T-cell (primary cell): Measurements from ENCODE around the gene ARHGAP15. TPM values are rescaled to one million over a fixed set of nuclear protein-coding genes. Genes with fewer than 3 reads are reported as not detected.
A peak's percentile ranks its signal among the peaks of the same experiment; 100 is the strongest.

Source experiments
- ATAC-seq, 4 experiments: fragments of 200-7000 bp in 3 of 4; fragments of 150-1000 bp in 1 of 4; cut with Tn5 transposase; replicated peaks in 1 of 4; 1 replicate in 3 of 4; 2 replicates in 1 of 4; pipeline ENCODE4 v1.10.0; 2021; ENCODE audit warnings: moderate library complexity in 3 of 4, mild to moderate bottlenecking in 2 of 4, moderate number of reproducible peaks in 1 of 4
- CTCF ChIA-PET, 2 donors: fragments of 300-600 bp; sonication (Branson Sonifier 250); formaldehyde crosslinking; loops; one replicate each; lab custom pipeline; 2022; ENCODE audit warnings: antibody characterized with exemption in 2 of 2; lab: Charles Lee
- POLR2A ChIA-PET, 2 donors: fragments of 300-600 bp; sonication (Branson Sonifier 250); formaldehyde crosslinking; loops; one replicate each; lab custom pipeline; 2022; ENCODE audit warnings: antibody characterized with exemption in 2 of 2; lab: Charles Lee
- DNase-seq, 35 experiments: peaks; one replicate each; pipeline versions ENCODE4 v3.0.0 to v3.0.0-alpha.2; 2013 to 2023
- H3K27ac ChIP-seq: one replicate; pipeline ENCODE4 v1.5.1; 2013; ENCODE audit warnings: low read length
- H3K27me3 ChIP-seq, 2 experiments: replicated peaks in 1 of 2; 1 replicate in 1 of 2; 2 replicates in 1 of 2; pipeline versions ENCODE4 v1.6.1 to v1.7.0; 2013; ENCODE audit warnings: low read length in 1 of 2, mixed read lengths in 1 of 2; ENCODE audit not compliant: control insufficient read depth in 2 of 2, insufficient read depth in 2 of 2; ENCODE audit errors: extremely low read depth in 1 of 2
- H3K36me3 ChIP-seq, 2 donors: 1 replicate in 1 of 2; 2 replicates in 1 of 2; pipeline versions ENCODE4 v1.6.1 to v1.7.0; 2013; ENCODE audit warnings: low read length in 1 of 2; ENCODE audit not compliant: control insufficient read depth in 2 of 2, insufficient read depth in 1 of 2; ENCODE audit errors: extremely low read depth in 1 of 2
- H3K4me1 ChIP-seq, 2 experiments: 1 replicate in 1 of 2; 2 replicates in 1 of 2; pipeline versions ENCODE4 v1.6.1 to v1.7.0; 2013; ENCODE audit warnings: low read length in 2 of 2, mixed read lengths in 1 of 2; ENCODE audit not compliant: insufficient read depth in 2 of 2, control insufficient read depth in 1 of 2; ENCODE audit errors: extremely low read depth in 1 of 2
- H3K4me3 ChIP-seq, 2 donors: 1 replicate in 1 of 2; 2 replicates in 1 of 2; pipeline versions ENCODE4 v1.5.1 to v1.7.0; 2013; ENCODE audit warnings: mild to moderate bottlenecking in 2 of 2, low read length in 1 of 2, moderate library complexity in 1 of 2; ENCODE audit not compliant: control insufficient read depth in 1 of 2; ENCODE audit errors: extremely low read depth in 1 of 2
- H3K9me3 ChIP-seq: 2 replicates; pipeline ENCODE4 v1.7.0; 2013
- H3K27ac Mint-ChIP-seq, 2 donors: one replicate each; pipeline ENCODE4 v1.8.0; 2020 to 2021; ENCODE audit warnings: mild to moderate bottlenecking in 2 of 2, mixed read lengths in 2 of 2
- H3K27me3 Mint-ChIP-seq, 2 donors: one replicate each; pipeline ENCODE4 v1.8.0; 2021 to 2022; ENCODE audit warnings: mixed read lengths in 2 of 2
- H3K36me3 Mint-ChIP-seq: one replicate; pipeline ENCODE4 v1.8.0; 2021; ENCODE audit warnings: mixed read lengths
- H3K4me1 Mint-ChIP-seq, 3 donors: one replicate each; pipeline ENCODE4 v1.8.0; 2020 to 2022; ENCODE audit warnings: mixed read lengths in 3 of 3, mild to moderate bottlenecking in 1 of 3
- H3K4me3 Mint-ChIP-seq, 3 donors: one replicate each; pipeline ENCODE4 v1.8.0; 2020 to 2022; ENCODE audit warnings: mild to moderate bottlenecking in 3 of 3, mixed read lengths in 3 of 3, moderate library complexity in 3 of 3
- H3K9me3 Mint-ChIP-seq, 3 donors: one replicate each; pipeline ENCODE4 v1.8.0; 2020 to 2022; ENCODE audit warnings: mixed read lengths in 3 of 3
- WGBS: methylation state at CpG from one replicate; pipeline ENCODE4 v1.1.5; 2013; ENCODE audit warnings: missing lambda C conversion rate; ENCODE audit not compliant: insufficient coverage; 5-methylcytosine and 5-hydroxymethylcytosine counted together
- total RNA-seq, 35 experiments: library from RNA in 6 of 35; stranded (reverse) in 6 of 35; fragments of 120-200 nt in 1 of 35; gene quantifications; one replicate each; pipeline versions ENCODE4 v1.2.1 to v1.2.4 and lab custom pipeline; 2013 to 2026

ARHGAP15 gene
- total RNA-seq, 5 donors from 2014 or later (not counting 1 experiment from before 2014, with no cell fraction given) = 154 to 271 (median 188) TPM

DNA sequence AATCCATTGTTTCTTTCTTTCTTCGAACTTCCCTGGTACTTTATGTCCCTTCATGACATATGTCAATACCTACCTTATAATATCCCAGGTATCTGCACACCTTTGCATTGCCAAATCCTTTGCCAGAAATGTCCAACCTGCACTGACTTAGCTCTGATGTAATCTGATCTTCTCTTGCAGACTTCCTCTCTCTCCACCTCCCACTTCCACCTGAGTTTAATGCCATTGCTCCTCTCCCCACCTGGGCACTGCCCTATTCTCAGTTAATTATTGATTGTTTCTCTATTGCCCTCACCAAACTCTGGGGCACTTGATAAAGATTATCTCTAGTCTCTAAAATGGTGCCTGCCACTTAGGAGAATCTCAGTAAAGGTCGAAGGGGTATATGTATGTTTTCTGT, 23.0 kb downstream of the ARHGAP15 start:
- peaks cover 35 to 54% of the 10 kb centered on the region in 2 experiments for H3K4me1 ChIP-seq
- peaks cover 22% of the 10 kb centered on the region for H3K36me3 Mint-ChIP-seq
- DNase-seq = no peak
- peaks cover 88 to 92% (median 88%) of the 10 kb centered on the region in 3 donors for H3K4me1 Mint-ChIP-seq
- H3K4me3 Mint-ChIP-seq = peak overlapping the region; percentile 13 to 60 (median 28)
- peak in 3 of 4 experiments; percentile 28 to 36 (median 30) for ATAC-seq
- peaks cover 0 to 15% of the 10 kb centered on the region in 2 donors for H3K36me3 ChIP-seq
- H3K27ac ChIP-seq = peak overlapping the region; percentile 43
- CTCF ChIA-PET = no interaction called here
- POLR2A ChIA-PET = interaction anchor here (0.6 to 0.7 kb wide), 2 partner anchors 22 to 257 kb away, joined by 3 read pairs; no protein-coding TSS in a partner anchor
- H3K27me3 ChIP-seq = no peaks in the 10 kb centered on the region
- 100% methylated on average over 1 of the region's 2 CpGs for WGBS
- no peaks in the 10 kb centered on the region for H3K9me3 Mint-ChIP-seq
- H3K27me3 Mint-ChIP-seq = no peaks in the 10 kb centered on the region
- H3K9me3 ChIP-seq = no peaks in the 10 kb centered on the region
- peak overlapping the region; percentile 87 to 95 for H3K27ac Mint-ChIP-seq
- H3K4me3 ChIP-seq = no peak overlapping the region

- POLR2A ChIA-PET = interaction anchor here in 1 of 2 donors (0.7 kb wide), 1 partner anchor 256 kb away, joined by 3 read pairs; no protein-coding TSS in a partner anchor
- H3K4me1 ChIP-seq = peaks cover 35 to 52% of the 10 kb centered on the region in 2 experiments
- H3K27ac Mint-ChIP-seq = peak overlapping the region; percentile 87 to 95
- peak overlapping the region; percentile 1 to 60 (median 28) for H3K4me3 Mint-ChIP-seq
- H3K4me1 Mint-ChIP-seq = peaks cover 88 to 92% (median 88%) of the 10 kb centered on the region in 3 donors
- no peaks in the 10 kb centered on the region for H3K9me3 Mint-ChIP-seq
- ATAC-seq (peak; percentile 61 to 74 (median 63)), DNase-seq (peak in 1 of 35 experiments; percentile 35)
- no peaks in the 10 kb centered on the region for H3K27me3 Mint-ChIP-seq
- WGBS = 38% methylated on average over 1 of the region's 3 CpGs
- no peaks in the 10 kb centered on the region for H3K27me3 ChIP-seq
- CTCF ChIA-PET = no interaction called here
- H3K36me3 ChIP-seq = peaks cover 0 to 19% of the 10 kb centered on the region in 2 donors
- H3K36me3 Mint-ChIP-seq = peaks cover 24% of the 10 kb centered on the region
- peak overlapping the region; percentile 43 for H3K27ac ChIP-seq
- no peak overlapping the region for H3K4me3 ChIP-seq
- H3K9me3 ChIP-seq = no peaks in the 10 kb centered on the region
These were observed 23.4 kb downstream of the ARHGAP15 start for GRCh38 chr2:143152637-143153036.

GRCh38 chr2:143155661-143156060, 26.4 kb downstream of the ARHGAP15 start:
- Mint-ChIP-seq H3K27ac (peak overlapping the region; percentile 51 to 80), H3K27me3 (no peaks in the 10 kb centered on the region), H3K36me3 (peaks cover 22% of the 10 kb centered on the region), H3K9me3 (no peaks in the 10 kb centered on the region), H3K4me3 (peak overlapping the region in 1 of 3 donors; percentile 13), H3K4me1 (peaks cover 86 to 91% (median 86%) of the 10 kb centered on the region in 3 donors)
- CTCF ChIA-PET = interaction anchor here (0.6 to 8.8 kb wide), 11 partner anchors 25 to 111 kb away, joined by 3 to 99 read pairs (median 4); no protein-coding TSS in a partner anchor
- H3K4me3 ChIP-seq = no peak overlapping the region
- H3K4me1 ChIP-seq = peaks cover 25 to 47% of the 10 kb centered on the region in 2 experiments
- no peak for ATAC-seq
- H3K27me3 ChIP-seq = no peaks in the 10 kb centered on the region
- POLR2A ChIA-PET = interaction anchor here (0.6 to 1.2 kb wide), 7 partner anchors 18 to 177 kb away, joined by 3 to 10 read pairs (median 4); partner anchors contain the start of gene ARHGAP15 (in 1 of the 2)
- H3K9me3 ChIP-seq = no peaks in the 10 kb centered on the region
- no peak for DNase-seq
- H3K27ac ChIP-seq = no peak overlapping the region
- H3K36me3 ChIP-seq = peaks cover 0 to 22% of the 10 kb centered on the region in 2 donors

GRCh38 chr2:143157001-143157400, 27.8 kb downstream of the ARHGAP15 start:
- WGBS = no CpG with 5 or more reads among the region's 1 CpG
- H3K27ac ChIP-seq = peak overlapping the region; percentile 17
- ATAC-seq (no peak), DNase-seq (no peak)
- peaks cover 86 to 91% (median 86%) of the 10 kb centered on the region in 3 donors for H3K4me1 Mint-ChIP-seq
- no peaks in the 10 kb centered on the region for H3K27me3 Mint-ChIP-seq
- POLR2A ChIA-PET = interaction anchor here in 1 of 2 donors (1.0 kb wide), 1 partner anchor 8 kb away, joined by 3 read pairs; no protein-coding TSS in a partner anchor
- H3K4me3 Mint-ChIP-seq = peak overlapping the region in 1 of 3 donors; percentile 26
- H3K9me3 ChIP-seq = no peaks in the 10 kb centered on the region
- peak overlapping the region; percentile 80 to 84 for H3K27ac Mint-ChIP-seq
- H3K4me1 ChIP-seq = peaks cover 18 to 40% of the 10 kb centered on the region in 2 experiments
- H3K36me3 ChIP-seq = peaks cover 0 to 31% of the 10 kb centered on the region in 2 donors
- CTCF ChIA-PET = interaction anchor here (0.6 to 8.8 kb wide), 11 partner anchors 26 to 733 kb away, joined by 3 to 99 read pairs (median 3); partner anchors contain the start of gene ARHGAP15 (in 1 of the 2)
- no peak overlapping the region for H3K4me3 ChIP-seq
- H3K9me3 Mint-ChIP-seq = no peaks in the 10 kb centered on the region
- peaks cover 29% of the 10 kb centered on the region for H3K36me3 Mint-ChIP-seq
- H3K27me3 ChIP-seq = no peaks in the 10 kb centered on the region

GRCh38 chr2:143157418-143157817, 28.2 kb downstream of the ARHGAP15 start:
- H3K4me3 ChIP-seq = no peak overlapping the region
- H3K9me3 ChIP-seq = no peaks in the 10 kb centered on the region
- H3K27ac ChIP-seq = peak overlapping the region; percentile 17
- peaks cover 0 to 33% of the 10 kb centered on the region in 2 donors for H3K36me3 ChIP-seq
- Mint-ChIP-seq H3K9me3 (no peaks in the 10 kb centered on the region), H3K4me1 (peaks cover 86 to 91% (median 86%) of the 10 kb centered on the region in 3 donors), H3K4me3 (peak overlapping the region in 1 of 3 donors; percentile 26), H3K27me3 (no peaks in the 10 kb centered on the region), H3K36me3 (peaks cover 29% of the 10 kb centered on the region), H3K27ac (peak overlapping the region; percentile 80 to 84)
- ChIA-PET CTCF (interaction anchor here (0.6 to 8.8 kb wide), 10 partner anchors 26 to 733 kb away, joined by 3 to 99 read pairs (median 3); partner anchors contain the start of gene ARHGAP15 (in 1 of the 2)), POLR2A (interaction anchor here in 1 of 2 donors (1.0 kb wide), 1 partner anchor 8 kb away, joined by 3 read pairs; no protein-coding TSS in a partner anchor)
- DNase-seq = no peak
- H3K4me1 ChIP-seq = peaks cover 16 to 36% of the 10 kb centered on the region in 2 experiments
- no peak for ATAC-seq
- no CpG with 5 or more reads among the region's 3 CpGs for WGBS
- no peaks in the 10 kb centered on the region for H3K27me3 ChIP-seq

DNA sequence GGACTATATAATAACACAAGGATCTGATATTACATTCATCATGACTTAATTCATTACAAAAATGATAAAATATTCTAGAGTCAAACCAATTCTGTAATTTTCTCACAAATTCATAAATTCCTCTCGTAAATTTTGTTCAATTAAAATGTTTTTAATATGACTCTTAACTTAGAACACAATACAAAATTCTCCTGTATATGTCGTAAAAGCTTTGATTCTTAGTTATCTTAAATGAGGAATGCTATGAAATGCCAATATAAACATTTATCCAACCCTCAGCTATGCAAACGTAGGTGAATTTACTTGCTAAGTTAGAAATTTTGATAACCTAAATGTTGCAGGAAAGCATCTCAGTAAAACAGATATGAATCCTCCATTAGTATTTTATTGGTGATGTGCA, 28.9 kb downstream of the ARHGAP15 start:
- Histone ChIP-seq H3K36me3 (peaks cover 0 to 33% of the 10 kb centered on the region in 2 donors), H3K4me3 (no peak overlapping the region), H3K9me3 (no peaks in the 10 kb centered on the region), H3K4me1 (peaks cover 13 to 31% of the 10 kb centered on the region in 2 experiments), H3K27me3 (no peaks in the 10 kb centered on the region), H3K27ac (no peak overlapping the region)
- no CpG with 5 or more reads among the region's 3 CpGs for WGBS
- CTCF ChIA-PET = interaction anchor here (0.7 to 8.8 kb wide), 9 partner anchors 8 to 123 kb away, joined by 3 to 99 read pairs (median 3); no protein-coding TSS in a partner anchor
- Mint-ChIP-seq H3K9me3 (no peaks in the 10 kb centered on the region), H3K4me3 (peak overlapping the region in 1 of 3 donors; percentile 38), H3K27ac (peak overlapping the region; percentile 83 to 93), H3K4me1 (peaks cover 87 to 90% (median 87%) of the 10 kb centered on the region in 3 donors), H3K36me3 (peaks cover 29% of the 10 kb centered on the region), H3K27me3 (no peaks in the 10 kb centered on the region)
- POLR2A ChIA-PET = interaction anchor here in 1 of 2 donors (0.6 kb wide), 2 partner anchors 10 to 31 kb away, joined by 3 to 8 read pairs; no protein-coding TSS in a partner anchor
- ATAC-seq (no peak), DNase-seq (no peak)
